K562 (cell line): ENCODE data around the gene FAM89B. TPM values are rescaled to one million over a fixed set of nuclear protein-coding genes. Genes with fewer than 3 reads are reported as not detected.

Source experiments
- BMI1 ChIP-seq: fragments of 150-350 bp; IDR thresholded peaks from 2 replicates; pipeline ENCODE4 v1.6.1; 2014; ENCODE audit warnings: low read length
- BRD9 ChIP-seq: fragments of 450-650 bp; IDR thresholded peaks from 2 replicates; pipeline ENCODE4 v1.6.1; 2018; ENCODE audit warnings: low read depth; ENCODE audit not compliant: partially characterized antibody
- CEBPB ChIP-seq: fragments of 450-650 bp; IDR thresholded peaks from 2 replicates; pipeline ENCODE4 v1.6.1; 2016; ENCODE audit warnings: missing genetic modification characterization, missing compliant biosample characterization
- KLF13 ChIP-seq: fragments of 450-650 bp; IDR thresholded peaks from 2 replicates; pipeline ENCODE4 v1.6.1; 2016; ENCODE audit warnings: missing genetic modification characterization, low read depth, mild to moderate bottlenecking, missing compliant biosample characterization, moderate library complexity, borderline replicate concordance
- NFATC3 ChIP-seq: fragments of 450-650 bp; IDR thresholded peaks from 2 replicates; pipeline ENCODE4 v1.6.1; 2017; ENCODE audit warnings: mild to moderate bottlenecking
- NONO ChIP-seq, 2 experiments: fragments of 200-400 bp in 1 of 2; fragments of 450-650 bp in 1 of 2; formaldehyde crosslinking in 1 of 2; IDR thresholded peaks; 2 replicates each; pipeline ENCODE4 v1.6.1; 2017; ENCODE audit warnings: low read depth in 2 of 2, mild to moderate bottlenecking in 2 of 2, moderate library complexity in 2 of 2, low read length in 1 of 2
- NR4A1 ChIP-seq, 2 experiments: fragments of 250-450 bp in 1 of 2; fragments of 450-650 bp in 1 of 2; sonication (Bioruptor Pico) in 1 of 2; IDR thresholded peaks; 2 replicates each; pipeline versions ENCODE4 v1.4.0 to v1.6.1; 2016 to 2020; ENCODE audit warnings: mild to moderate bottlenecking in 2 of 2, missing compliant biosample characterization in 1 of 2, missing genetic modification characterization in 1 of 2, moderate library complexity in 1 of 2
- NUFIP1 ChIP-seq: fragments of 450-650 bp; IDR thresholded peaks from 2 replicates; pipeline ENCODE4 v1.6.1; 2018; ENCODE audit not compliant: partially characterized antibody
- PCBP1 ChIP-seq: fragments of 200-400 bp; formaldehyde crosslinking; IDR thresholded peaks from 2 replicates; pipeline ENCODE4 v1.6.1; 2018; ENCODE audit warnings: mild to moderate bottlenecking, low read depth, low read length; ENCODE audit not compliant: poor library complexity, severe bottlenecking
- POLR2B ChIP-seq: fragments of 450-650 bp; IDR thresholded peaks from 2 replicates; pipeline ENCODE4 v1.6.1; 2018; ENCODE audit warnings: low read depth; ENCODE audit not compliant: partially characterized antibody
- RAD51 ChIP-seq: fragments of 450-650 bp; IDR thresholded peaks from 2 replicates; pipeline ENCODE4 v1.7.1; 2016; ENCODE audit warnings: low read depth, mild to moderate bottlenecking, borderline replicate concordance
- RBM39 ChIP-seq: fragments of 200-400 bp; formaldehyde crosslinking; optimal IDR thresholded peaks from 2 replicates; pipeline ENCODE3; 2018; ENCODE audit warnings: low read depth, low read length
- RHOXF2B ChIP-seq: fragments of 250-450 bp; sonication (Bioruptor Pico); conservative IDR thresholded peaks from 2 replicates; pipeline ENCODE4 v1.5.1; 2021
- TAF15 ChIP-seq: fragments of 200-400 bp; formaldehyde crosslinking; IDR thresholded peaks from 2 replicates; pipeline ENCODE4 v1.6.1; 2017; ENCODE audit warnings: mild to moderate bottlenecking, low read depth, low read length, moderate library complexity
- TCFL5 ChIP-seq: fragments of 250-450 bp; sonication (Bioruptor Pico); conservative IDR thresholded peaks from 2 replicates; pipeline ENCODE4 v1.6.1; 2021; ENCODE audit warnings: mild to moderate bottlenecking, moderate library complexity, matching md5 sums
- ZFP36 ChIP-seq: fragments of 150-350 bp; IDR thresholded peaks from 2 replicates; pipeline ENCODE4 v1.6.1; 2018; ENCODE audit warnings: low read length, low read depth; ENCODE audit not compliant: partially characterized antibody
- ZNF507 ChIP-seq: conservative IDR thresholded peaks from 2 replicates; pipeline ENCODE4 v1.6.1; 2017; ENCODE audit warnings: missing genetic modification characterization, missing compliant biosample characterization
- ZNF589 ChIP-seq: fragments of 200-800 bp; sonication (Bioruptor generic); IDR thresholded peaks from 2 replicates; pipeline ENCODE4 v1.6.1; 2016; ENCODE audit warnings: low read depth, missing genetic modification characterization, missing compliant biosample characterization
- polyA plus RNA-seq, 8 experiments: library from polyadenylated mRNA; depleted of rRNA in 4 of 8; stranded (reverse) in 5 of 8; unstranded in 3 of 8; fragments of >200 nt; fragmentation: Nextera tagmentation in 2 of 8; fragmentation: Illumina TruSeq in 1 of 8; extraction: Ambion mirVana in 2 of 8; extraction: Trizol in 1 of 8; gene quantifications; 2 replicates each; pipeline versions ENCODE4 v1.2.1 to v1.2.3, GENCODE V29; 2011 to 2014; ENCODE audit warnings: inconsistent platforms in 1 of 8, missing spikeins in 1 of 8
- total RNA-seq, 7 experiments: library from RNA; depleted of rRNA in 6 of 7; stranded (reverse); fragments of >200 nt in 6 of 7; fragmentation: Illumina TruSeq in 2 of 7; extraction: Trizol in 2 of 7; gene quantifications; 2 replicates each; pipeline versions ENCODE4 v1.2.1 to v1.2.3, GENCODE V29; 2011 to 2021; ENCODE audit warnings: low replicate concordance in 1 of 7
- TF ChIP-seq, protein P1 (sequence below): sonication (generic); formaldehyde crosslinking; IDR thresholded peaks from 2 replicates; pipeline ENCODE4 v1.8.1; 2023; ENCODE audit warnings: missing genetic modification reagents, mild to moderate bottlenecking, borderline replicate concordance
- TF ChIP-seq, protein P2 (sequence below): fragments of 250-450 bp; sonication (Bioruptor Pico); IDR thresholded peaks from 2 replicates; pipeline ENCODE4 v1.4.0; 2020; ENCODE audit warnings: mild to moderate bottlenecking, moderate library complexity

The FAM89B gene
- total and polyA plus RNA-seq, 9 of the 15 experiments (the other 6 are each of a cell fraction or from before 2014, with no cell fraction given): 0.32 to 27.6 (median 11.9) TPM

DNA sequence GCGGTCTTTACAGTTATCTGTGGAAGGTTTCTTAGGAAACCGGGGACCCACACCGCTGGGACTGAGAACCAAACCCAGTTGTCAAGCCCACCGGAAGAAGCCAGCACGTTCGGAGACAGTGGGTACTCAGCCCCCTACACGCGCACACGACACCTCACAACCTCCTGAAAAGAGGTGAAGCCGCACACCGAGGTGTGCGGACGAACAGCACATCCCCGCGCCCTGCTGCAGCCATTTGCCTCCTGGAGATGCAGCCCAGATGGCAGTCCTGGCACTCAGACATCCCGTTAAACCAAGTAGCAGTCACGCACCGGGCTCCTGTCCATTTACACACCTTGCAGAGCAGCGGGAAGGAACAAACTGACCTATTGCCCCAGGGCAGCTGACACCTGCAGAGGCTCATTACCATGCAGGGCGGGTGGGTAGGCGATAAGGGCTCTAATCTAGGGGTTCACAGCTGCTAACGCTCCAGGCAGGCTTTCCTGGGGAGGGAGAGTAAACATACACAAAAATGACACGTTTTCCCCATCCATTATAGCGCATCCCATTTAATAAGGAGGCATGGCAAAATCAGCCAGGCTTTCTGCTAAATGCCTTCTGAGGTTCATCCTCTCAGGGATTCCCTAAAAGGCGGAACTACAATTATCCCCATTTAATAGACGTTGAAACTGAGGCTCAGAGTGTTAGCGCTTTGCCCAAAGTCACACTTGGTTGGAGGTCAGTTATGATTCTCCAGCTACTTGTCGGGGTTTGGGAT is 2.7 kb downstream of the FAM89B start (continued):
- TF ChIP-seq ZFP36 (no peak), ZNF507 (tag) (no peak), CEBPB (tag) (no peak), KLF13 (no peak), NFATC3 (no peak), TCFL5 (CRISPR knock-in tag) (no peak), BRD9 (peak; percentile 61), PCBP1 (no peak), NONO (IDR thresholded peaks at IDR 0.05; ENCODE audit: low read depth in 2 of 2, low read length in 1 of 2) (peak in 1 of 2 experiments; percentile 7; a peak in 1 of 4 replicates), BMI1 (no peak), RHOXF2B (CRISPR knock-in tag) (no peak), RAD51 (no peak), NR4A1 (CRISPR knock-in tag; IDR thresholded peaks at IDR 0.05) (no peak), NR4A1 (tag; IDR thresholded peaks at IDR 0.05) (peak; percentile 63; the same call in 1 of the 2 replicates), ZNF589 (peak; percentile 97), RBM39 (peak; percentile 79), TAF15 (no peak), POLR2B (peak; percentile 40), NUFIP1 (no peak)
- TF ChIP-seq, protein P1, sequence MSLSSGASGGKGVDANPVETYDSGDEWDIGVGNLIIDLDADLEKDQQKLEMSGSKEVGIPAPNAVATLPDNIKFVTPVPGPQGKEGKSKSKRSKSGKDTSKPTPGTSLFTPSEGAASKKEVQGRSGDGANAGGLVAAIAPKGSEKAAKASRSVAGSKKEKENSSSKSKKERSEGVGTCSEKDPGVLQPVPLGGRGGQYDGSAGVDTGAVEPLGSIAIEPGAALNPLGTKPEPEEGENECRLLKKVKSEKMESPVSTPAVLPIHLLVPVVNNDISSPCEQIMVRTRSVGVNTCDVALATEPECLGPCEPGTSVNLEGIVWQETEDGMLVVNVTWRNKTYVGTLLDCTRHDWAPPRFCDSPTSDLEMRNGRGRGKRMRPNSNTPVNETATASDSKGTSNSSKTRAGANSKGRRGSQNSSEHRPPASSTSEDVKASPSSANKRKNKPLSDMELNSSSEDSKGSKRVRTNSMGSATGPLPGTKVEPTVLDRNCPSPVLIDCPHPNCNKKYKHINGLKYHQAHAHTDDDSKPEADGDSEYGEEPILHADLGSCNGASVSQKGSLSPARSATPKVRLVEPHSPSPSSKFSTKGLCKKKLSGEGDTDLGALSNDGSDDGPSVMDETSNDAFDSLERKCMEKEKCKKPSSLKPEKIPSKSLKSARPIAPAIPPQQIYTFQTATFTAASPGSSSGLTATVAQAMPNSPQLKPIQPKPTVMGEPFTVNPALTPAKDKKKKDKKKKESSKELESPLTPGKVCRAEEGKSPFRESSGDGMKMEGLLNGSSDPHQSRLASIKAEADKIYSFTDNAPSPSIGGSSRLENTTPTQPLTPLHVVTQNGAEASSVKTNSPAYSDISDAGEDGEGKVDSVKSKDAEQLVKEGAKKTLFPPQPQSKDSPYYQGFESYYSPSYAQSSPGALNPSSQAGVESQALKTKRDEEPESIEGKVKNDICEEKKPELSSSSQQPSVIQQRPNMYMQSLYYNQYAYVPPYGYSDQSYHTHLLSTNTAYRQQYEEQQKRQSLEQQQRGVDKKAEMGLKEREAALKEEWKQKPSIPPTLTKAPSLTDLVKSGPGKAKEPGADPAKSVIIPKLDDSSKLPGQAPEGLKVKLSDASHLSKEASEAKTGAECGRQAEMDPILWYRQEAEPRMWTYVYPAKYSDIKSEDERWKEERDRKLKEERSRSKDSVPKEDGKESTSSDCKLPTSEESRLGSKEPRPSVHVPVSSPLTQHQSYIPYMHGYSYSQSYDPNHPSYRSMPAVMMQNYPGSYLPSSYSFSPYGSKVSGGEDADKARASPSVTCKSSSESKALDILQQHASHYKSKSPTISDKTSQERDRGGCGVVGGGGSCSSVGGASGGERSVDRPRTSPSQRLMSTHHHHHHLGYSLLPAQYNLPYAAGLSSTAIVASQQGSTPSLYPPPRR: 0 out of 2 replicates have a peak, but pooled peaks have one; percentile 84
- TF ChIP-seq, protein P2, sequence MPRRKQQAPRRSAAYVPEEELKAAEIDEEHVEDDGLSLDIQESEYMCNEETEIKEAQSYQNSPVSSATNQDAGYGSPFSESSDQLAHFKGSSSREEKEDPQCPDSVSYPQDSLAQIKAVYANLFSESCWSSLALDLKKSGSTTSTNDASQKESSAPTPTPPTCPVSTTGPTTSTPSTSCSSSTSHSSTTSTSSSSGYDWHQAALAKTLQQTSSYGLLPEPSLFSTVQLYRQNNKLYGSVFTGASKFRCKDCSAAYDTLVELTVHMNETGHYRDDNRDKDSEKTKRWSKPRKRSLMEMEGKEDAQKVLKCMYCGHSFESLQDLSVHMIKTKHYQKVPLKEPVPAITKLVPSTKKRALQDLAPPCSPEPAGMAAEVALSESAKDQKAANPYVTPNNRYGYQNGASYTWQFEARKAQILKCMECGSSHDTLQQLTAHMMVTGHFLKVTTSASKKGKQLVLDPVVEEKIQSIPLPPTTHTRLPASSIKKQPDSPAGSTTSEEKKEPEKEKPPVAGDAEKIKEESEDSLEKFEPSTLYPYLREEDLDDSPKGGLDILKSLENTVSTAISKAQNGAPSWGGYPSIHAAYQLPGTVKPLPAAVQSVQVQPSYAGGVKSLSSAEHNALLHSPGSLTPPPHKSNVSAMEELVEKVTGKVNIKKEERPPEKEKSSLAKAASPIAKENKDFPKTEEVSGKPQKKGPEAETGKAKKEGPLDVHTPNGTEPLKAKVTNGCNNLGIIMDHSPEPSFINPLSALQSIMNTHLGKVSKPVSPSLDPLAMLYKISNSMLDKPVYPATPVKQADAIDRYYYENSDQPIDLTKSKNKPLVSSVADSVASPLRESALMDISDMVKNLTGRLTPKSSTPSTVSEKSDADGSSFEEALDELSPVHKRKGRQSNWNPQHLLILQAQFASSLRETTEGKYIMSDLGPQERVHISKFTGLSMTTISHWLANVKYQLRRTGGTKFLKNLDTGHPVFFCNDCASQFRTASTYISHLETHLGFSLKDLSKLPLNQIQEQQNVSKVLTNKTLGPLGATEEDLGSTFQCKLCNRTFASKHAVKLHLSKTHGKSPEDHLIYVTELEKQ (CRISPR knock-in tag): no peak
